GM18507 (cell line): Measurements from ENCODE around the gene FAM3B.
A peak's percentile ranks its signal among the peaks of the same experiment; 100 is the strongest.

Experiments used
- DNase-seq: peaks from one replicate; pipeline ENCODE4 v3.0.0; 2011; ENCODE audit warnings: low read depth; ENCODE audit not compliant: insufficient read length; ENCODE audit errors: extremely low spot score
- FAIRE-seq: peaks from 2 replicates; lab custom pipeline; 2011; peaks lifted over from hg19 to GRCh38; lab: Jason Lieb, UNC

FAM3B gene

GRCh38 chr21:41365377-41366107, 48.9 kb downstream of the FAM3B start:
- DNase-seq (no peak), FAIRE-seq (peak; percentile 69)

- peak; percentile 91 for FAIRE-seq
- no peak for DNase-seq
Observed at GRCh38 chr21:41366522-41367151, 50.0 kb downstream of the FAM3B start.

- DNase-seq = no peak
- FAIRE-seq = no peak
Observed at GRCh38 chr21:41367301-41367944, 50.8 kb downstream of the FAM3B start.

GRCh38 chr21:41367945-41368734, 51.5 kb downstream of the FAM3B start:
- peak; percentile 98 for FAIRE-seq
- peak; percentile 66 for DNase-seq

GRCh38 chr21:41368735-41369104, 52.1 kb downstream of the FAM3B start:
- DNase-seq (no peak), FAIRE-seq (peak; percentile 12)

GRCh38 chr21:41369105-41369919, 52.7 kb downstream of the FAM3B start:
- DNase-seq (no peak), FAIRE-seq (peak; percentile 89)

- FAIRE-seq (peak; percentile 73), DNase-seq (no peak)
Observed at GRCh38 chr21:41369920-41370839, 53.6 kb downstream of the FAM3B start.

GRCh38 chr21:41370840-41371684, 54.5 kb downstream of the FAM3B start:
- no peak for FAIRE-seq
- no peak for DNase-seq

GRCh38 chr21:41371685-41372030, 55.1 kb downstream of the FAM3B start:
- DNase-seq (no peak), FAIRE-seq (no peak)

GRCh38 chr21:41373253-41373652, 56.7 kb downstream of the FAM3B start:
- FAIRE-seq = no peak
- DNase-seq = no peak

GRCh38 chr21:41373763-41374162, 57.2 kb downstream of the FAM3B start:
- FAIRE-seq (no peak), DNase-seq (no peak)

GRCh38 chr21:41374177-41374712, 57.6 kb downstream of the FAM3B start:
- FAIRE-seq (no peak), DNase-seq (no peak)

GRCh38 chr21:41374867-41375533, 58.4 kb downstream of the FAM3B start:
- no peak for DNase-seq

GRCh38 chr21:41375875-41376274, 59.3 kb downstream of the FAM3B start:
- no peak for DNase-seq
- FAIRE-seq = no peak

More at GRCh38 chr21:41374867-41375533, 58.4 kb downstream of the FAM3B start:
- no peak for FAIRE-seq

GRCh38 chr21:41377715-41378114, 61.1 kb downstream of the FAM3B start:
- FAIRE-seq (no peak), DNase-seq (no peak)

GRCh38 chr21:41378849-41379248, 62.2 kb downstream of the FAM3B start:
- DNase-seq (no peak), FAIRE-seq (no peak)

- DNase-seq = no peak
- FAIRE-seq = no peak
Observed at GRCh38 chr21:41379901-41380300, 63.3 kb downstream of the FAM3B start.
